CD4-positive, alpha-beta memory T cell (primary cell): ENCODE measurements around the gene FIGNL1. TPM values are rescaled to one million over a fixed set of nuclear protein-coding genes. Genes with fewer than 3 reads are reported as not detected.
A peak's percentile ranks its signal among the peaks of the same experiment; 100 is the strongest.

Experiments
- CTCF ChIA-PET: fragments of 350-600 bp; sonication (Branson Sonifier 250); formaldehyde crosslinking; loops from one replicate; lab custom pipeline; 2021; ENCODE audit warnings: inconsistent platforms; ENCODE audit not compliant: partially characterized antibody; lab: Charles Lee
- POLR2A ChIA-PET: fragments of 350-600 bp; sonication (Branson Sonifier 250); formaldehyde crosslinking; loops from one replicate; lab custom pipeline; 2021; ENCODE audit not compliant: partially characterized antibody; lab: Charles Lee
- DNase-seq, 5 donors: peaks; one replicate each; pipeline versions ENCODE4 v3.0.0 to v3.0.0-alpha.2; 2020 to 2022; ENCODE audit warnings: mixed read lengths in 1 of 5
- H3K27ac ChIP-seq: one replicate; pipeline ENCODE4 v1.7.0; 2013; ENCODE audit warnings: low read depth, low read length
- H3K27me3 ChIP-seq: 2 replicates; pipeline ENCODE4 v1.7.0; 2013; ENCODE audit warnings: mild to moderate bottlenecking, low read length, moderate library complexity; ENCODE audit not compliant: insufficient read depth
- H3K36me3 ChIP-seq: 2 replicates; pipeline ENCODE4 v1.7.0; 2013; ENCODE audit warnings: mild to moderate bottlenecking, low read length, moderate library complexity; ENCODE audit not compliant: insufficient read depth
- H3K4me1 ChIP-seq: 2 replicates; pipeline ENCODE4 v1.7.0; 2013; ENCODE audit warnings: mild to moderate bottlenecking, low read length, moderate library complexity; ENCODE audit not compliant: insufficient read depth
- H3K4me3 ChIP-seq, 2 donors: one replicate each; pipeline ENCODE4 v1.7.0; 2013; ENCODE audit warnings: low read length in 2 of 2, mild to moderate bottlenecking in 1 of 2
- H3K9me3 ChIP-seq, 2 donors: one replicate each; pipeline ENCODE4 v1.7.0; 2013; ENCODE audit warnings: low read length in 2 of 2, control low read depth in 1 of 2; ENCODE audit not compliant: control insufficient read depth in 1 of 2
- H3K27ac Mint-ChIP-seq, 7 donors: one replicate each; pipeline ENCODE4 v1.8.0; 2020 to 2021; ENCODE audit warnings: mixed read lengths in 7 of 7, mild to moderate bottlenecking in 6 of 7, inconsistent platforms in 3 of 7, moderate library complexity in 3 of 7
- H3K27me3 Mint-ChIP-seq, 2 donors: one replicate each; pipeline ENCODE4 v1.8.0; 2020 to 2021; ENCODE audit warnings: mixed read lengths in 2 of 2
- H3K36me3 Mint-ChIP-seq, 2 donors: one replicate each; pipeline ENCODE4 v1.8.0; 2020 to 2021; ENCODE audit warnings: mixed read lengths in 2 of 2, inconsistent platforms in 1 of 2, mild to moderate bottlenecking in 1 of 2
- H3K4me1 Mint-ChIP-seq, 4 donors: one replicate each; pipeline ENCODE4 v1.8.0; 2020 to 2021; ENCODE audit warnings: mixed read lengths in 4 of 4, mild to moderate bottlenecking in 1 of 4
- H3K4me3 Mint-ChIP-seq, 8 donors: one replicate each; pipeline ENCODE4 v1.8.0; 2020 to 2021; ENCODE audit warnings: mixed read lengths in 8 of 8, mild to moderate bottlenecking in 7 of 8, moderate library complexity in 6 of 8, inconsistent platforms in 3 of 8
- H3K9me3 Mint-ChIP-seq, 8 donors: one replicate each; pipeline ENCODE4 v1.8.0; 2020 to 2021; ENCODE audit warnings: mixed read lengths in 8 of 8, mild to moderate bottlenecking in 5 of 8, inconsistent platforms in 3 of 8, moderate library complexity in 1 of 8
- intact Hi-C: fragments of 100-400 bp; cut with micrococcal nuclease; formaldehyde crosslinking; loops from one replicate; pipeline ENCODE4 v1.15.1; 2023
- polyA plus RNA-seq, 2 donors: library from polyadenylated mRNA; unstranded; fragments of 300-500 nt; fragmentation: Illumina TruSeq; gene quantifications; one replicate each; pipeline ENCODE4 v1.2.3, GENCODE V29; 2021
- total RNA-seq, 2 experiments: library from RNA; stranded (reverse); gene quantifications; one replicate each; pipeline ENCODE4 v1.2.3, GENCODE V29; 2021

The FIGNL1 gene, protein sequence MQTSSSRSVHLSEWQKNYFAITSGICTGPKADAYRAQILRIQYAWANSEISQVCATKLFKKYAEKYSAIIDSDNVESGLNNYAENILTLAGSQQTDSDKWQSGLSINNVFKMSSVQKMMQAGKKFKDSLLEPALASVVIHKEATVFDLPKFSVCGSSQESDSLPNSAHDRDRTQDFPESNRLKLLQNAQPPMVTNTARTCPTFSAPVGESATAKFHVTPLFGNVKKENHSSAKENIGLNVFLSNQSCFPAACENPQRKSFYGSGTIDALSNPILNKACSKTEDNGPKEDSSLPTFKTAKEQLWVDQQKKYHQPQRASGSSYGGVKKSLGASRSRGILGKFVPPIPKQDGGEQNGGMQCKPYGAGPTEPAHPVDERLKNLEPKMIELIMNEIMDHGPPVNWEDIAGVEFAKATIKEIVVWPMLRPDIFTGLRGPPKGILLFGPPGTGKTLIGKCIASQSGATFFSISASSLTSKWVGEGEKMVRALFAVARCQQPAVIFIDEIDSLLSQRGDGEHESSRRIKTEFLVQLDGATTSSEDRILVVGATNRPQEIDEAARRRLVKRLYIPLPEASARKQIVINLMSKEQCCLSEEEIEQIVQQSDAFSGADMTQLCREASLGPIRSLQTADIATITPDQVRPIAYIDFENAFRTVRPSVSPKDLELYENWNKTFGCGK
- total RNA-seq (10 to 100 TPM; 16.2 to 17.1 TPM), polyA plus RNA-seq (10 to 100 TPM in 1 of 2 donors, 1 to 10 TPM in 1; 4.8 to 12.1 TPM)

DNA sequence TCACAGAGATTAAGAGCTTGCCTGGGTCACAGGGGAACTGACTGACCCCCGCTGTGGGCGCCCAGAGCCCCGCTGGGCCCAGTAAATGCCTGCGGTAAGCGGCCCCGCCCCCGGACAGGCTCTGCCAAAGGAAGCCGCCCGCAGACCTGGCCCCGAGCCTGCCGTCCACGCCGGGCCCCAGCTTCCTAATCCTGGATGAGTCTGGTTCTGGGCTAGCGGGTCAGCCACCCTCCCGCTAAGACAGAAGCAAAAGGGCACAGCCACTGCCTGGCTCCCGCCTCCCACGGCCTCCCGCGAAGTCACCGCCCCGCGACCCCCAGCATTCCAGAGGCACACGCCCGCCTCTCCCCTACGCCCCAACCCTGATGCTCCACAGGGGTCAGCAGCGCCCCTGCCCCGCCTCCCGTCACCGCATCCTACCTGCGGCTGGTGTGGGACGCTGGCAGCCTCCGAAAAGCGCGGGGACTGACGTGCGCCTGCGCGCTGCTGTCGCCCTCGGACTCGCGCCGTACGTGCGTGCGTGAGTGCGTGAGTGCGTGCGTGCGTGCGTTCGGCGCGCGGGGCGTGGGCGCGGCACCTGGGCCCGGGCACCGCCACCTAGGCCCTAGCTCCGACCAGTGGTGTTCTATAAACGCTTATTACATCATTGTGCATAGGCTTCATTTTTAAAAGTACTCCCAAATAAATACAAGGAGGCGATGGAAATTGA lies at the start of gene FIGNL1:
Gene FIGNL1, minus strand, starts transcription at position 470 of the 709 bp plus-strand sequence. CDS start 3,063 bp downstream, outside the sequence.
- Histone ChIP-seq H3K36me3 (peaks cover 17% of the 10 kb centered on the region), H3K27ac (peak within 1 kb of the TSS; percentile 79), H3K9me3 (no peaks in the 10 kb centered on the region), H3K4me1 (peaks cover 20% of the 10 kb centered on the region), H3K4me3 (peak within 1 kb of the TSS; percentile 66 to 73), H3K27me3 (no peaks in the 10 kb centered on the region)
- Mint-ChIP-seq H3K4me1 (peaks cover 17 to 28% (median 19%) of the 10 kb centered on the region in 4 donors), H3K27ac (peak within 1 kb of the TSS; percentile 17 to 99 (median 96)), H3K9me3 (no peaks in the 10 kb centered on the region), H3K36me3 (peaks cover 14 to 20% of the 10 kb centered on the region in 2 donors), H3K4me3 (peak within 1 kb of the TSS; percentile 87 to 97 (median 92)), H3K27me3 (no peaks in the 10 kb centered on the region)
- ChIA-PET POLR2A (interaction anchor here (0.7 to 1.7 kb wide), 7 partner anchors 11 to 243 kb away, joined by 3 to 7 read pairs (median 3); no protein-coding TSS in a partner anchor), CTCF (interaction anchor here (0.9 to 1.2 kb wide), 2 partner anchors 17 to 308 kb away, joined by 3 read pairs; no protein-coding TSS in a partner anchor)
- DNase-seq: peak; percentile 77 to 85 (median 83)
- intact Hi-C loops: loop anchor here (1.0 to 5.0 kb wide), 3 partner anchors 18 to 712 kb away; partner anchors contain the start of gene ZPBP

DNA sequence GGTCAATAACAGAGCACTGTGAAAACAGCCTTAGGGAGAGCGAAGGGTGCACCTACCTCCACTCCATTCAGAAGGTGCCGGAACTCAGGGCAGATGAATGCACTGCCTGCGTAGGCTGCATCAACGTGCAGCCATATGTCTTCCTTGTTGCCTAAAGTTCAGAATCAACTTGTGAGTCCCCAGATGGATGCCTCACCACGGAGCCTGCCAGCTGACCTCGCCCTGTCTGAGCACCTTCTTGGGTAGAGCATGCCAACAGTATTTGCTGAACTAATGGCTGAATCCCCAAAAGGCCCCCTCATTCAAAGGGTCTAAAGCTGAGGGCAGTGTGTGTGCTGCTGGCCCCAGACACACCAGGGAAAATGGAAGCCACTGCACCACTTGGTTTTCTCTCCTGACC lies 48.9 kb upstream of the FIGNL1 start:
- Mint-ChIP-seq H3K4me3 (no peak overlapping the region), H3K27ac (no peak overlapping the region), H3K27me3 (peaks cover 5 to 15% of the 10 kb centered on the region in 2 donors), H3K36me3 (no peaks in the 10 kb centered on the region), H3K4me1 (no peaks in the 10 kb centered on the region), H3K9me3 (peaks cover 0 to 1% (median 0%) of the 10 kb centered on the region in 8 donors)
- H3K36me3 ChIP-seq: no peaks in the 10 kb centered on the region
- intact Hi-C loops: no loop called here
- H3K27me3 ChIP-seq: no peaks in the 10 kb centered on the region
- H3K4me1 ChIP-seq: no peaks in the 10 kb centered on the region
- no peaks in the 10 kb centered on the region for H3K9me3 ChIP-seq
- no peak for DNase-seq
- ChIA-PET CTCF (no interaction called here), POLR2A (no interaction called here)
- no peak overlapping the region for H3K27ac ChIP-seq
- no peak overlapping the region for H3K4me3 ChIP-seq

DNA sequence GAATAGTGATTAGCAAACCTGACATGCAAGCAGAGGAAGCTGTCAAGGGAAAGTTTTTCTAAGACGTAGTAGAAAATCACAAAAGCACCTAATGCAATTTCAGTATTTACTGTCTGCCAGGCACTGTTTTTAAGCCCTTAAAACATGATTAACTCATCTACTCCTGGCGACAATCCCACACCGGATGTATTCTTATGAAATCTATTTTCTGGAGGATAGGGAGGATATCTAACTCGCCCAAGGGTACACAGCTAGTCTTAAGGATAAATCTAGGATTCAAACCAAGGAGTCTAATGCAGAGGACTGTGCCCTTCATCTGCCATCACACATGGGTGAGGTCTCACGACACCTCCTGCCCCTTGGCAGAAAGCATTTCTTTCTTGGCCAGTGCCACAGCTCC lies 47.8 kb upstream of the FIGNL1 start:
- Histone ChIP-seq H3K4me1 (no peaks in the 10 kb centered on the region), H3K27me3 (no peaks in the 10 kb centered on the region), H3K27ac (no peak overlapping the region), H3K36me3 (no peaks in the 10 kb centered on the region), H3K4me3 (no peak overlapping the region), H3K9me3 (no peaks in the 10 kb centered on the region)
- ChIA-PET CTCF (interaction anchor here (0.8 to 2.5 kb wide), 2 partner anchors 30 to 135 kb away, joined by 3 to 10 read pairs; no protein-coding TSS in a partner anchor), POLR2A (no interaction called here)
- intact Hi-C loops: no loop called here
- no peaks in the 10 kb centered on the region for H3K4me1 Mint-ChIP-seq
- DNase-seq: no peak
- H3K9me3 Mint-ChIP-seq: peaks cover 0 to 1% (median 0%) of the 10 kb centered on the region in 8 donors
- no peak overlapping the region for H3K4me3 Mint-ChIP-seq
- H3K27ac Mint-ChIP-seq: no peak overlapping the region
- no peaks in the 10 kb centered on the region for H3K36me3 Mint-ChIP-seq
- H3K27me3 Mint-ChIP-seq: peaks cover 10 to 19% of the 10 kb centered on the region in 2 donors

DNA sequence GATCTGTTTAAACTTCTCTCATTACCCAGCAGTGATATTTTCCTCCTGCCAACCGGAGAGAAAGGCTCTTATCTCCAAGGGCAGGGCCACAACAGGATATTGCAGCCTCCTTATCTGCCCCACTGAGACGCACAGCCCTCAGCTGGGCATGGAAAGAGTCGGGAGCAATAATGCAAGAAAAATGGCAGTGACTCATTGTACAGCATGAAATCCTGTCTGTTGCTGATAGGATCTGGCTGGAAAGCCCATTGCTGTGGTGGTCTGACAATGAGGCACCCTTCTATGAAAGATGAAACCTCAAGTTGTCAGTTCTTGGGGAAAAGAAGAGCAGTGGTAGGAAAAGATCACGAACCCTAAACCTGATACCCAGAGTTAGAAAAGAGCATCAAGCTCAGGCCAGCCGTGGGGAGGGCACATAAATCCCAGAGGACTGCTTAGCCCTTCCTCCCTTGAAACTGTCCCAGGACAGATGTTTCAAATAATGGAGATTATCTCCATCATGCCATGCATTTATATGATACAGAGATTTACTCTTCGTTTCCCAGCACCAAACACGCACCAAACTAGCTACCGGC lies 47.0 kb upstream of the FIGNL1 start:
- no peak for DNase-seq
- H3K9me3 Mint-ChIP-seq: peaks cover 0 to 1% (median 0%) of the 10 kb centered on the region in 8 donors
- ChIA-PET CTCF (interaction anchor here (0.7 to 2.5 kb wide), 4 partner anchors 29 to 664 kb away, joined by 3 to 10 read pairs (median 3); no protein-coding TSS in a partner anchor), POLR2A (no interaction called here)
- Histone ChIP-seq H3K9me3 (no peaks in the 10 kb centered on the region), H3K27me3 (no peaks in the 10 kb centered on the region), H3K36me3 (no peaks in the 10 kb centered on the region), H3K27ac (no peak overlapping the region), H3K4me1 (no peaks in the 10 kb centered on the region), H3K4me3 (no peak overlapping the region)
- H3K36me3 Mint-ChIP-seq: no peaks in the 10 kb centered on the region
- intact Hi-C loops: no loop called here
- H3K4me3 Mint-ChIP-seq: no peak overlapping the region
- no peak overlapping the region for H3K27ac Mint-ChIP-seq
- H3K27me3 Mint-ChIP-seq: peaks cover 10 to 19% of the 10 kb centered on the region in 2 donors
- no peaks in the 10 kb centered on the region for H3K4me1 Mint-ChIP-seq

DNA sequence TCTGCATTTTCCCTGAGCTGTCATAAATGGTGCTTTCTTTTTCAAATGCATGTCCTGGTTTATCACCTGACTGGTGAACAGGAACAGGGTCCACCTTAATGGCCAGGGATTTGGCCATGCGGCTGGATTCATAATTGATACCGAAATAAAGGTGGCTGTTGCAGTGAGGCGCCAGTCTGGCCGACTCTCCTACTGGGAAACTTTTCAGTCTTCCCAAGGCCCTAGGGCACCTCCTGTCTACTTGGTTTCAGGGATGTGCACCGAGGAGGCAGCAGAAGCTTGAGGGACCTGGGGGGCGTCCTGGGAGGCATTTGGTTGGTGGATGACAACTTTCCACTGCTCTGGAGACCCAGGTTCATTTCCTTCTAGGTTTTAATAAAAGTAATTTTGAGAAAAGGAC lies 46.4 kb upstream of the FIGNL1 start:
- Mint-ChIP-seq H3K36me3 (no peaks in the 10 kb centered on the region), H3K4me1 (no peaks in the 10 kb centered on the region), H3K4me3 (no peak overlapping the region), H3K27me3 (peaks cover 9 to 24% of the 10 kb centered on the region in 2 donors), H3K27ac (no peak overlapping the region), H3K9me3 (peaks cover 0 to 1% (median 0%) of the 10 kb centered on the region in 8 donors)
- Histone ChIP-seq H3K4me1 (no peaks in the 10 kb centered on the region), H3K27ac (no peak overlapping the region), H3K27me3 (no peaks in the 10 kb centered on the region), H3K9me3 (no peaks in the 10 kb centered on the region), H3K36me3 (no peaks in the 10 kb centered on the region), H3K4me3 (no peak overlapping the region)
- ChIA-PET CTCF (interaction anchor here (1.2 to 2.5 kb wide), 2 partner anchors 28 to 137 kb away, joined by 3 to 10 read pairs; no protein-coding TSS in a partner anchor), POLR2A (no interaction called here)
- DNase-seq: no peak
- intact Hi-C loops: no loop called here

DNA sequence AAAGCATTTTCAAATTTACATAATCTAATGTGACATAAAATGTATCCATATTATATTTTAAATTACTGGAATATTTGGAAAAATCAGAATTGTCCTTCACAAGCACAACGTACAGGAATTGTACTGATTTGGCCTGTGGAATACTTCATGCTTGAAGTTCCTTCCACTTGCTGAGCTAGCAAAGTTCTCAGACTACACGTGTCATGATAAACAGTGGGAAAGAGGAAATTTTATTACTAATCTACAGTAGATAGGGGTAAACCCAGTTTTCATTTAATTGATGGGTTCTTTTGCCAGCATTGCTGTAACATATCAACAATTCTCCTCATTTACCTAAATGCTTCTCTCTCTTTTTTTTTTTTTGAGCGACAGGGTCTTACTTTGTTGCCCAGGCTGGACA lies 45.6 kb upstream of the FIGNL1 start:
- no peaks in the 10 kb centered on the region for H3K36me3 Mint-ChIP-seq
- ChIA-PET CTCF (interaction anchor here (1.2 to 2.5 kb wide), 2 partner anchors 27 to 138 kb away, joined by 3 to 10 read pairs; no protein-coding TSS in a partner anchor), POLR2A (no interaction called here)
- Histone ChIP-seq H3K4me3 (no peak overlapping the region), H3K27me3 (no peaks in the 10 kb centered on the region), H3K36me3 (no peaks in the 10 kb centered on the region), H3K9me3 (no peaks in the 10 kb centered on the region), H3K27ac (no peak overlapping the region), H3K4me1 (no peaks in the 10 kb centered on the region)
- DNase-seq: no peak
- no peaks in the 10 kb centered on the region for H3K4me1 Mint-ChIP-seq
- intact Hi-C loops: no loop called here
- no peak overlapping the region for H3K4me3 Mint-ChIP-seq
- H3K27me3 Mint-ChIP-seq: peaks cover 9 to 24% of the 10 kb centered on the region in 2 donors
- no peak overlapping the region for H3K27ac Mint-ChIP-seq
- H3K9me3 Mint-ChIP-seq: no peaks in the 10 kb centered on the region
